Activated B cell treated with CpG ODN at 0.5 μM for 24 hours (primary cell): ENCODE results near the gene PLOD1. TPM values are rescaled to one million over a fixed set of nuclear protein-coding genes. Genes with fewer than 3 reads are reported as not detected.

ENCODE experiments used
- ATAC-seq: fragments of 200-7000 bp; cut with Tn5 transposase; one replicate; pipeline ENCODE4 v1.10.0; 2021; ENCODE audit warnings: low read depth, mild to moderate bottlenecking, moderate library complexity
- CTCF ChIA-PET: fragments of 350-600 bp; sonication (Branson Sonifier 250); formaldehyde crosslinking; loops from one replicate; lab custom pipeline; 2021; ENCODE audit warnings: antibody characterized with exemption; lab: Charles Lee
- POLR2A ChIA-PET: fragments of 350-600 bp; sonication (Branson Sonifier 250); formaldehyde crosslinking; loops from one replicate; lab custom pipeline; 2021; ENCODE audit warnings: antibody characterized with exemption; lab: Charles Lee
- DNase-seq: peaks from one replicate; pipeline ENCODE4 v3.0.0; 2022
- H3K27ac Mint-ChIP-seq: one replicate; pipeline ENCODE4 v1.8.0; 2020; ENCODE audit warnings: mixed read lengths
- H3K27me3 Mint-ChIP-seq: one replicate; pipeline ENCODE4 v1.8.0; 2021; ENCODE audit warnings: mixed read lengths
- H3K36me3 Mint-ChIP-seq: one replicate; pipeline ENCODE4 v1.8.0; 2021; ENCODE audit warnings: low read depth, mixed read lengths
- H3K4me1 Mint-ChIP-seq: one replicate; pipeline ENCODE4 v1.8.0; 2021; ENCODE audit warnings: mixed read lengths
- H3K4me3 Mint-ChIP-seq: one replicate; pipeline ENCODE4 v1.8.0; 2020; ENCODE audit warnings: mild to moderate bottlenecking, mixed read lengths
- H3K9me3 Mint-ChIP-seq: one replicate; pipeline ENCODE4 v1.8.0; 2020; ENCODE audit warnings: mixed read lengths
- CTCF ChIP-seq: fragments of 200-600 bp; IDR thresholded peaks from one replicate; pipeline ENCODE4 v1.8.0; 2022; ENCODE audit warnings: antibody characterized with exemption, mild to moderate bottlenecking
- intact Hi-C: fragments of 100-400 bp; cut with micrococcal nuclease; formaldehyde crosslinking; loops from one replicate; pipeline ENCODE4 v1.15.1; 2024
- total RNA-seq: library from RNA; stranded (reverse); gene quantifications from 2 replicates; pipeline ENCODE4 v1.2.3, GENCODE V29; 2022

Gene PLOD1
- total RNA-seq, 1 donor from 2014 or later, result 15.7 TPM

- DNase-seq, result no peak
- no peaks in the 10 kb centered on the region for H3K4me1 Mint-ChIP-seq
- no peak for TF ChIP-seq CTCF
- no peak for ATAC-seq
- intact Hi-C loops, result no loop called here
- no peak overlapping the region for H3K27ac Mint-ChIP-seq
- H3K4me3 Mint-ChIP-seq, result no peak overlapping the region
- ChIA-PET CTCF (no interaction called here), POLR2A (interaction anchor here (0.8 kb wide), 1 partner anchor 34 kb away, joined by 3 read pairs; no protein-coding TSS in a partner anchor)
- H3K36me3 Mint-ChIP-seq, result no peaks in the 10 kb centered on the region
- H3K9me3 Mint-ChIP-seq, result no peaks in the 10 kb centered on the region
- H3K27me3 Mint-ChIP-seq, result no peaks in the 10 kb centered on the region
Measured at GRCh38 chr1:11942280-11942679, 7.8 kb downstream of the PLOD1 start.

GRCh38 chr1:11943619-11944018 lies 9.1 kb downstream of the PLOD1 start:
- Mint-ChIP-seq H3K4me1 (no peaks in the 10 kb centered on the region), H3K36me3 (no peaks in the 10 kb centered on the region), H3K27me3 (no peaks in the 10 kb centered on the region), H3K9me3 (no peaks in the 10 kb centered on the region), H3K4me3 (no peak overlapping the region), H3K27ac (no peak overlapping the region)
- no peak for ATAC-seq
- CTCF ChIA-PET, result no interaction called here
- DNase-seq, result no peak
- intact Hi-C loops, result no loop called here
- POLR2A ChIA-PET, result no interaction called here
- no peak for TF ChIP-seq CTCF

GRCh38 chr1:11944358-11944931 lies 9.9 kb downstream of the PLOD1 start:
- H3K4me3 Mint-ChIP-seq, result no peak overlapping the region
- H3K36me3 Mint-ChIP-seq, result no peaks in the 10 kb centered on the region
- no peak for DNase-seq
- no peaks in the 10 kb centered on the region for H3K9me3 Mint-ChIP-seq
- no peaks in the 10 kb centered on the region for H3K27me3 Mint-ChIP-seq
- no peak for TF ChIP-seq CTCF
- POLR2A ChIA-PET, result interaction anchor here (1.3 kb wide), 1 partner anchor 37 kb away, joined by 5 read pairs; no protein-coding TSS in a partner anchor
- H3K27ac Mint-ChIP-seq, result no peak overlapping the region
- CTCF ChIA-PET, result no interaction called here
- no peak for ATAC-seq
- H3K4me1 Mint-ChIP-seq, result no peaks in the 10 kb centered on the region
- intact Hi-C loops, result no loop called here

GRCh38 chr1:11946647-11947046 lies 12.1 kb downstream of the PLOD1 start:
- ATAC-seq (no peak), DNase-seq (no peak)
- Mint-ChIP-seq H3K9me3 (no peaks in the 10 kb centered on the region), H3K27me3 (no peaks in the 10 kb centered on the region), H3K36me3 (no peaks in the 10 kb centered on the region), H3K4me3 (no peak overlapping the region), H3K27ac (no peak overlapping the region), H3K4me1 (no peaks in the 10 kb centered on the region)
- intact Hi-C loops, result no loop called here
- TF ChIP-seq CTCF, result no peak
- ChIA-PET POLR2A (interaction anchor here (0.6 kb wide), 1 partner anchor 99 kb away, joined by 7 read pairs; no protein-coding TSS in a partner anchor), CTCF (no interaction called here)

- POLR2A ChIA-PET, result no interaction called here
- DNase-seq, result no peak
- TF ChIP-seq CTCF, result no peak
- peaks cover 1% of the 10 kb centered on the region for H3K36me3 Mint-ChIP-seq
- H3K4me3 Mint-ChIP-seq, result no peak overlapping the region
- no peak for ATAC-seq
- H3K27me3 Mint-ChIP-seq, result no peaks in the 10 kb centered on the region
- H3K4me1 Mint-ChIP-seq, result no peaks in the 10 kb centered on the region
- CTCF ChIA-PET, result no interaction called here
- no peak overlapping the region for H3K27ac Mint-ChIP-seq
- H3K9me3 Mint-ChIP-seq, result no peaks in the 10 kb centered on the region
- intact Hi-C loops, result no loop called here
Measured at GRCh38 chr1:11948822-11949458, 14.4 kb downstream of the PLOD1 start.
